ENCODE data around the gene TOPAZ1. TPM values are rescaled to one million over a fixed set of nuclear protein-coding genes. Genes with fewer than 3 reads are reported as not detected.

Gene TOPAZ1
- total and polyA plus RNA-seq, 9 of the 15 experiments (the other 6 are each of a cell fraction or from before 2014, with no cell fraction given), result 0.01 TPM; not detected in 8

DNA sequence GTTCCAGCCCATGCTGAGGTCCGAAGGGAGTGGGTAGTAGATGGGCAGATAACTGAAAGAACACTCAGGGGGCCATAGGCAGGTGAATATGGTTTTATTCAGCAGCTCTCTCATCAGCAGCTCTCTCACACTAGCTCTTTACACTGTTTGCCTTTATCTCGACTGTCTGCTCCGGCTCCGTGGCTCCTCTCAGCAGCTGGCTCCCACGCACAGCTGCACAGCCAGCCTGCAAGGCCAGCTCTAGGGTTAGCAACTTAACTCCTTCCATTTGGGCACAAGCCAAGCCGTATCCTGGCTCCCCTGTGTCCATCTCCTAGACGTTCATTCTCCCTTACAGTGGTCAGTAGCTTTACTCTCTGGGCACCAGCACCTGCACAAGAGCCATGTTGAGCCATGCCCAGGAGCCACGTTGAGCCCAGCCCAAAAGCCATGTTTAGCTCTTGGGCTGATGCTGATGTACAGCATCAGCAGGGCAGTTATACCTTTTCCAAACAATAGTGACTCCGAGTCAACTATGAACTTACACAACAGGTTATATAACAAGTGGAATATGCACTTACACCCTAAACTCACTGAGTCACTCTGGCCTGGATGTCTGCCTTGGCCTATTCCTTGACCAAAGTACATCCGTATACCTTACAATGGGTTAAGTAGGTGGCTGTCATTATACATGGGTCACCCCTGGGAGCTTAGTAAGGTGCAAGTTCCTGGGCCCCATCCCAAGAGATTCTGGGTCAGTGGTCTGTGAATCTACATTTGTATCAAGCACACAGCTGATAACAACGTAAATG is 34.6 kb upstream of the TOPAZ1 start:
- ATAC-seq (peak; percentile 70), DNase-seq (ENCODE audit: extremely low read depth in 1 of 4, low spot score in 3 of 4) (peak in 1 of 4 experiments; percentile 26), FAIRE-seq (no peak)
- POLR2A ChIA-PET, result interaction anchor here (0.7 to 1.2 kb wide), 3 partner anchors 9 to 115 kb away, joined by 3 to 5 read pairs (median 4); no protein-coding TSS in a partner anchor
- Histone ChIP-seq H3K4me1 (replicated peaks in 1 of 2; ENCODE audit: control insufficient read depth in 2 of 2, insufficient read depth in 2 of 2, low read length in 2 of 2) (peaks cover 0 to 8% of the 10 kb centered on the region in 2 experiments; a peak in 2 of 5 replicates), H3K9ac (ENCODE audit: insufficient read depth in 1 of 2, low read depth in 2 of 2, low read length in 2 of 2) (peak overlapping the region in 1 of 2 experiments; percentile 41; a peak in 1 of 4 replicates), H2AFZ (ENCODE audit: low read depth, low read length) (no peak overlapping the region), H3K4me2 (ENCODE audit: insufficient read depth, low read length) (no peak overlapping the region), H3K27ac (ENCODE audit: extremely low read depth, low read depth, low read length) (no peak overlapping the region), H4K20me1 (replicated peaks; ENCODE audit: control insufficient read depth, insufficient read depth, low read length) (no peaks in the 10 kb centered on the region), H3K4me3 (no peak overlapping the region), H3K9me1 (ENCODE audit: control insufficient read depth, insufficient read depth, low read length) (no peaks in the 10 kb centered on the region), H3K9me3 (replicated peaks; ENCODE audit: control insufficient read depth, insufficient read depth, low read depth, low read length) (no peaks in the 10 kb centered on the region), H3K36me3 (ENCODE audit: control insufficient read depth, insufficient read depth, low read length) (no peaks in the 10 kb centered on the region), H3K79me2 (ENCODE audit: control insufficient read depth, insufficient read depth, low read length) (no peaks in the 10 kb centered on the region), H3K27me3 (ENCODE audit: control insufficient read depth in 2 of 2, insufficient read depth in 2 of 2, low read length in 2 of 2) (no peaks in the 10 kb centered on the region; a peak in 1 of 5 replicates)
- in situ Hi-C loops (cut with MboI), result loop anchor here (10.0 kb wide), 1 partner anchor 1892 kb away; no protein-coding TSS in a partner anchor
- CTCF ChIA-PET (ENCODE audit: low intra/inter-chr PET ratio), result no interaction called here
- 5% methylated on average over 11 of the region's 11 CpGs for WGBS (ENCODE audit: insufficient coverage, low coverage, missing lambda C conversion rate)
- intact Hi-C loops (cut with micrococcal nuclease), result no loop called here
- no TSS peak for BruUV-seq (replicated peaks)
- TF ChIP-seq POLR2B (IDR thresholded peaks at IDR 0.05; ENCODE audit: low read depth, partially characterized antibody) (no peak), BCL6 (CRISPR knock-in tag; IDR thresholded peaks at IDR 0.05) (no peak), EGR1 (conservative IDR thresholded peaks at IDR 0.05) (0 out of 2 replicates have a peak, but pooled peaks have one; percentile 25), NFIC (IDR thresholded peaks at IDR 0.05) (peak; percentile 44), TCF3 (CRISPR knock-in tag; IDR thresholded peaks at IDR 0.05) (peak; percentile 26; the same call in 1 of the 2 replicates), CBFA2T3 (IDR thresholded peaks at IDR 0.05) (peak; percentile 73), CBFA2T2 (conservative IDR thresholded peaks at IDR 0.05) (peak; percentile 58), KLF16 (IDR thresholded peaks at IDR 0.05) (peak; percentile 28; the same call in 1 of the 2 replicates), BHLHE40 (IDR thresholded peaks at IDR 0.05; ENCODE audit: low read length) (0 out of 2 replicates have a peak, but pooled peaks have one; percentile 21), NRF1 (conservative IDR thresholded peaks at IDR 0.05 in 1 of 2, IDR thresholded peaks at IDR 0.05 in 1 of 2) (peak in 1 of 2 experiments; percentile 25; a peak in 1 of 4 replicates)
- TF ChIP-seq, protein P1, sequence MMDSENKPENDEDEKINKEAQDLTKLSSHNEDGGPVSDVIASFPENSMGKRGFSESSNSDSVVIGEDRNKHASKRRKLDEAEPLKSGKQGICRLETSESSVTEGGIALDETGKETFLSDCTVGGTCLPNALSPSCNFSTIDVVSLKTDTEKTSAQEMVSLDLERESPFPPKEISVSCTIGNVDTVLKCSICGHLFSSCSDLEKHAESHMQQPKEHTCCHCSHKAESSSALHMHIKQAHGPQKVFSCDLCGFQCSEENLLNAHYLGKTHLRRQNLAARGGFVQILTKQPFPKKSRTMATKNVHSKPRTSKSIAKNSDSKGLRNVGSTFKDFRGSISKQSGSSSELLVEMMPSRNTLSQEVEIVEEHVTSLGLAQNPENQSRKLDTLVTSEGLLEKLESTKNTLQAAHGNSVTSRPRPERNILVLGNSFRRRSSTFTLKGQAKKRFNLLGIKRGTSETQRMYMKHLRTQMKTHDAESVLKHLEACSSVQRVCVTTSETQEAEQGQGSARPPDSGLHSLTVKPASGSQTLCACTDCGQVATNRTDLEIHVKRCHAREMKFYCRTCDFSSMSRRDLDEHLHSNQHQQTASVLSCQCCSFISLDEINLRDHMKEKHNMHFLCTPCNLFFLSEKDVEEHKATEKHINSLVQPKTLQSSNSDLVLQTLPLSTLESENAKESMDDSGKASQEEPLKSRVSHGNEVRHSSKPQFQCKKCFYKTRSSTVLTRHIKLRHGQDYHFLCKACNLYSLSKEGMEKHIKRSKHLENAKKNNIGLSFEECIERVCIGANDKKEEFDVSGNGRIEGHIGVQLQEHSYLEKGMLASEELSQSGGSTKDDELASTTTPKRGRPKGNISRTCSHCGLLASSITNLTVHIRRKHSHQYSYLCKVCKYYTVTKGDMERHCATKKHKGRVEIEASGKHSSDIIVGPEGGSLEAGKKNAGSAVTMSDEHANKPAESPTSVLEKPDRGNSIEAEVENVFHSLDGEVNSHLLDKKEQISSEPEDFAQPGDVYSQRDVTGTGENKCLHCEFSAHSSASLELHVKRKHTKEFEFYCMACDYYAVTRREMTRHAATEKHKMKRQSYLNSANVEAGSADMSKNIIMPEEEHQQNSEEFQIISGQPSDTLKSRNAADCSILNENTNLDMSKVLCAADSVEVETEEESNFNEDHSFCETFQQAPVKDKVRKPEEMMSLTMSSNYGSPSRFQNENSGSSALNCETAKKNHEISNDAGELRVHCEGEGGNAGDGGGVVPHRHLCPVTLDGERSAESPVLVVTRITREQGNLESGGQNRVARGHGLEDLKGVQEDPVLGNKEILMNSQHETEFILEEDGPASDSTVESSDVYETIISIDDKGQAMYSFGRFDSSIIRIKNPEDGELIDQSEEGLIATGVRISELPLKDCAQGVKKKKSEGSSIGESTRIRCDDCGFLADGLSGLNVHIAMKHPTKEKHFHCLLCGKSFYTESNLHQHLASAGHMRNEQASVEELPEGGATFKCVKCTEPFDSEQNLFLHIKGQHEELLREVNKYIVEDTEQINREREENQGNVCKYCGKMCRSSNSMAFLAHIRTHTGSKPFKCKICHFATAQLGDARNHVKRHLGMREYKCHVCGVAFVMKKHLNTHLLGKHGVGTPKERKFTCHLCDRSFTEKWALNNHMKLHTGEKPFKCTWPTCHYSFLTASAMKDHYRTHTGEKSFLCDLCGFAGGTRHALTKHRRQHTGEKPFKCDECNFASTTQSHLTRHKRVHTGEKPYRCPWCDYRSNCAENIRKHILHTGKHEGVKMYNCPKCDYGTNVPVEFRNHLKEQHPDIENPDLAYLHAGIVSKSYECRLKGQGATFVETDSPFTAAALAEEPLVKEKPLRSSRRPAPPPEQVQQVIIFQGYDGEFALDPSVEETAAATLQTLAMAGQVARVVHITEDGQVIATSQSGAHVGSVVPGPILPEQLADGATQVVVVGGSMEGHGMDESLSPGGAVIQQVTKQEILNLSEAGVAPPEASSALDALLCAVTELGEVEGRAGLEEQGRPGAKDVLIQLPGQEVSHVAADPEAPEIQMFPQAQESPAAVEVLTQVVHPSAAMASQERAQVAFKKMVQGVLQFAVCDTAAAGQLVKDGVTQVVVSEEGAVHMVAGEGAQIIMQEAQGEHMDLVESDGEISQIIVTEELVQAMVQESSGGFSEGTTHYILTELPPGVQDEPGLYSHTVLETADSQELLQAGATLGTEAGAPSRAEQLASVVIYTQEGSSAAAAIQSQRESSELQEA (IDR thresholded peaks at IDR 0.05; ENCODE audit: low read depth), result no peak
- TF ChIP-seq, protein P2, sequence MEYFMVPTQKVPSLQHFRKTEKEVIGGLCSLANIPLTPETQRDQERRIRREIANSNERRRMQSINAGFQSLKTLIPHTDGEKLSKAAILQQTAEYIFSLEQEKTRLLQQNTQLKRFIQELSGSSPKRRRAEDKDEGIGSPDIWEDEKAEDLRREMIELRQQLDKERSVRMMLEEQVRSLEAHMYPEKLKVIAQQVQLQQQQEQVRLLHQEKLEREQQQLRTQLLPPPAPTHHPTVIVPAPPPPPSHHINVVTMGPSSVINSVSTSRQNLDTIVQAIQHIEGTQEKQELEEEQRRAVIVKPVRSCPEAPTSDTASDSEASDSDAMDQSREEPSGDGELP (CRISPR knock-in tag; IDR thresholded peaks at IDR 0.05; ENCODE audit: borderline replicate concordance), result peak; percentile 50; the same call in 1 of the 2 replicates

Measured in K562 (cell line).